Mammary epithelial cell (primary cell): Measurements from ENCODE around the gene YWHAB.

Experiments
- CTCF ChIP-seq, 2 donors: IDR thresholded peaks in 1 of 2; conservative IDR thresholded peaks in 1 of 2; 2 replicates each; pipeline ENCODE4 v1.5.1; 2011 to 2012; ENCODE audit warnings: inconsistent platforms in 2 of 2, low read length in 2 of 2, mild to moderate bottlenecking in 2 of 2, control low read depth in 1 of 2, low read depth in 1 of 2; ENCODE audit not compliant: insufficient read depth in 1 of 2; ENCODE audit errors: extremely low read depth in 1 of 2
- EZH2 ChIP-seq: IDR thresholded peaks from 2 replicates; pipeline ENCODE4 v1.6.1; 2012; ENCODE audit warnings: low read length, inconsistent platforms, borderline replicate concordance

- TF ChIP-seq CTCF (conservative IDR thresholded peaks at IDR 0.05 in 1 of 2, IDR thresholded peaks at IDR 0.05 in 1 of 2; ENCODE audit: extremely low read depth in 1 of 2, insufficient read depth in 1 of 2, low read depth in 1 of 2, low read length in 2 of 2): no peak
- TF ChIP-seq EZH2: no peak
Observed at GRCh38 chr20:44941120-44941691, 55.7 kb downstream of the YWHAB start.
